Right kidney (tissue), 1 donor: Measurements from ENCODE around the gene EFEMP2.
A peak's percentile ranks its signal among the peaks of the same experiment; 100 is the strongest.

Experiments used
- DNase-seq: peaks from one replicate; pipeline ENCODE4 v3.0.0-alpha.2; 2016

The EFEMP2 gene

GRCh38 chr11:65885808-65886536, 13.4 kb upstream of the EFEMP2 start:
- DNase-seq: no peak

- DNase-seq: no peak
Observed at GRCh38 chr11:65885231-65885630, 12.6 kb upstream of the EFEMP2 start.

- DNase-seq: peak; percentile 59
Observed at GRCh38 chr11:65884716-65885092, 12.1 kb upstream of the EFEMP2 start.

GRCh38 chr11:65883786-65884715, 11.5 kb upstream of the EFEMP2 start:
- no peak for DNase-seq

- DNase-seq: no peak
Observed at GRCh38 chr11:65883058-65883761, 10.6 kb upstream of the EFEMP2 start.

- no peak for DNase-seq
Observed at GRCh38 chr11:65882120-65883057, 9.8 kb upstream of the EFEMP2 start.

GRCh38 chr11:65880844-65881421, 8.3 kb upstream of the EFEMP2 start:
- no peak for DNase-seq

- DNase-seq: no peak
Observed at GRCh38 chr11:65880027-65880426, 7.4 kb upstream of the EFEMP2 start.

GRCh38 chr11:65879617-65880016, 7.0 kb upstream of the EFEMP2 start, which contains the start of gene CTSW:
CTSW (plus strand) TSS chr11:65879837; CDS start chr11:65879855, 18 bp downstream.
- no peak for DNase-seq

- DNase-seq: peak; percentile 94
Observed at GRCh38 chr11:65873318-65874156, 937 bp upstream of the EFEMP2 start.

GRCh38 chr11:65871811-65872548, 620 bp downstream of the EFEMP2 start:
- DNase-seq: peak; percentile 74

- no peak for DNase-seq
Observed at GRCh38 chr11:65870706-65871681, 1.6 kb downstream of the EFEMP2 start.

- no peak for DNase-seq
Observed at GRCh38 chr11:65870307-65870658, 2.3 kb downstream of the EFEMP2 start.

- DNase-seq: no peak
Observed at GRCh38 chr11:65869643-65870306, 2.8 kb downstream of the EFEMP2 start.

GRCh38 chr11:65868907-65869306, 3.7 kb downstream of the EFEMP2 start:
- no peak for DNase-seq

GRCh38 chr11:65868076-65868667, 4.4 kb downstream of the EFEMP2 start:
- DNase-seq: no peak
